C4-2B (cell line): Measurements from ENCODE around the gene PPME1.

ENCODE experiments used
- CTCF ChIP-seq: fragments of 450-650 bp; conservative IDR thresholded peaks from 2 replicates; pipeline ENCODE4 v1.5.1; 2017; ENCODE audit warnings: mild to moderate bottlenecking
- ZFX ChIP-seq: fragments of 450-650 bp; IDR thresholded peaks from 2 replicates; pipeline ENCODE4 v1.6.1; 2017

- TF ChIP-seq CTCF = no peak
- no peak for TF ChIP-seq ZFX
Measured at GRCh38 chr11:74221816-74222215, 50.7 kb downstream of the PPME1 start.
